Caco-2 (cell line): ENCODE results near the gene TLE1. TPM values are rescaled to one million over a fixed set of nuclear protein-coding genes. Genes with fewer than 3 reads are reported as not detected.

Experiments
- BruUV-seq: library from RNA; stranded (reverse); fragments of 400-500 nt; replicated peaks from 2 replicates; lab custom pipeline; 2021; lab: Mats Ljungman, UMichigan
- CTCF ChIA-PET: fragments of 300-600 bp; sonication (Branson Sonifier 250); formaldehyde crosslinking; loops from one replicate; lab custom pipeline; 2022; ENCODE audit warnings: antibody characterized with exemption; lab: Charles Lee
- POLR2A ChIA-PET: fragments of 300-600 bp; sonication (Branson Sonifier 250); formaldehyde crosslinking; loops from one replicate; lab custom pipeline; 2022; ENCODE audit warnings: antibody characterized with exemption; lab: Charles Lee
- DNase-seq, 2 experiments: peaks; one replicate each; pipeline versions ENCODE4 v3.0.0 to v3.0.0-alpha.2; 2020 to 2022
- H3K27me3 ChIP-seq: replicated peaks from 2 replicates; pipeline ENCODE4 v1.6.0; 2011; ENCODE audit warnings: low read length; ENCODE audit not compliant: control insufficient read depth, insufficient read depth
- H3K36me3 ChIP-seq: 2 replicates; pipeline ENCODE4 v1.5.1; 2011; ENCODE audit warnings: low read length; ENCODE audit not compliant: control insufficient read depth, insufficient read depth
- H3K4me1 ChIP-seq: fragments of 250-450 bp; sonication (Bioruptor Pico); 2 replicates; pipeline ENCODE4 v1.5.1; 2020; ENCODE audit warnings: mild to moderate bottlenecking
- H3K4me3 ChIP-seq: 2 replicates; pipeline ENCODE4 v1.5.1; 2011; ENCODE audit warnings: low read depth, mild to moderate bottlenecking, control low read depth, low read length
- H3K9me3 ChIP-seq: fragments of 250-450 bp; sonication (Bioruptor Pico); 2 replicates; pipeline ENCODE4 v1.5.1; 2020; ENCODE audit warnings: mild to moderate bottlenecking, moderate library complexity
- H3K27ac Mint-ChIP-seq: one replicate; pipeline ENCODE4 v1.8.0; 2022; ENCODE audit warnings: mixed read lengths; ENCODE audit not compliant: unreplicated experiment
- H3K27me3 Mint-ChIP-seq: one replicate; pipeline ENCODE4 v1.8.0; 2022; ENCODE audit warnings: mixed read lengths; ENCODE audit not compliant: insufficient read depth, unreplicated experiment
- H3K36me3 Mint-ChIP-seq: one replicate; pipeline ENCODE4 v1.8.0; 2022; ENCODE audit warnings: mild to moderate bottlenecking, mixed read lengths; ENCODE audit not compliant: insufficient read depth, unreplicated experiment
- H3K4me1 Mint-ChIP-seq: one replicate; pipeline ENCODE4 v1.8.0; 2022; ENCODE audit warnings: low read depth, mixed read lengths; ENCODE audit not compliant: unreplicated experiment
- H3K4me3 Mint-ChIP-seq: one replicate; pipeline ENCODE4 v1.8.0; 2022; ENCODE audit warnings: mild to moderate bottlenecking, moderate library complexity, mixed read lengths; ENCODE audit not compliant: unreplicated experiment
- H3K9me3 Mint-ChIP-seq: one replicate; pipeline ENCODE4 v1.8.0; 2022; ENCODE audit warnings: mixed read lengths; ENCODE audit not compliant: unreplicated experiment
- intact Hi-C: fragments of 100-400 bp; cut with micrococcal nuclease; formaldehyde crosslinking; loops from one replicate; pipeline ENCODE4 v1.10.0; 2022; ENCODE audit not compliant: unreplicated experiment
- total RNA-seq: library from RNA; stranded (reverse); gene quantifications from 2 replicates; pipeline ENCODE4 v1.2.3, GENCODE V29; 2022
- TF ChIP-seq, protein P1 (sequence below), 2 experiments: fragments of 200-600 bp in 1 of 2; IDR thresholded peaks; 1 replicate in 1 of 2; 2 replicates in 1 of 2; pipeline versions ENCODE4 v1.5.1 to v1.8.0; 2011 to 2022; ENCODE audit warnings: antibody characterized with exemption in 1 of 2, control low read depth in 1 of 2, inconsistent platforms in 1 of 2, low read depth in 1 of 2, low read length in 1 of 2, mild to moderate bottlenecking in 1 of 2, moderate library complexity in 1 of 2; ENCODE audit not compliant: insufficient read depth in 1 of 2, severe bottlenecking in 1 of 2, unreplicated experiment in 1 of 2

TLE1 gene
- total RNA-seq, 1 experiment from 2014 or later, result 18.3 TPM

DNA sequence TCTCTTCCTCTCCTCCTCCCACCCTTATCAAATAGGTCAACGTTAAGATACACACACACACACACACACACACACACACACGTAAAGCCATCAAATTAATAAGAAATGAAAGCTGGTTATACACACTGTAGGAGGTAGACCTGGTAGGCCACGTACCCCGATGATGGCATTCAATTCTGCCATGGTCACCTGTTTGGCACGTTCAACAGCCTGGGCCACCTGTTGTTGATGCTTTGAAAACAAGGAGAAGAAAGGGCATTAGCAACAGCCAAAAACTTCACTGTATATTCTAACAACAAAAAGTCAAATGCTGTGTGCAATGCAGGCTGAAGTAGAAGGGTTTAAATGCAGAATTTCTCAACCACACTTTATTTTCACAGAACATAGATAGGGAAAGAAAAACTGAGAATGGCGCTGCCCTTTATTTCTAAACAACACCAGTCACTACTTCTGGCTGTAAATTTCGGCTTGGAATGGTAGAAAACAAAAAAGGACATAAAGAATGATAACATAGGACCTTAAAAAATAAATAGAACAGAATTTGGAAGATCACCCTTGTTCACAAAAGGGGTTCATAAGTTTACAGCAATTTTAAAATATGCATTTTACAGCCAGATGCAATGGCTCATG is 37.2 kb downstream of the TLE1 start:
- Mint-ChIP-seq H3K27me3 (no peaks in the 10 kb centered on the region), H3K4me3 (no peak overlapping the region), H3K4me1 (no peaks in the 10 kb centered on the region), H3K27ac (no peak overlapping the region), H3K9me3 (no peaks in the 10 kb centered on the region), H3K36me3 (peaks cover 10% of the 10 kb centered on the region)
- no peak for DNase-seq
- no peaks in the 10 kb centered on the region for H3K9me3 ChIP-seq
- H3K27me3 ChIP-seq, result no peaks in the 10 kb centered on the region
- ChIA-PET CTCF (no interaction called here), POLR2A (no interaction called here)
- intact Hi-C loops, result loop anchor here (10.0 kb wide), 1 partner anchor 117 kb away; no protein-coding TSS in a partner anchor
- TF ChIP-seq, protein P1, sequence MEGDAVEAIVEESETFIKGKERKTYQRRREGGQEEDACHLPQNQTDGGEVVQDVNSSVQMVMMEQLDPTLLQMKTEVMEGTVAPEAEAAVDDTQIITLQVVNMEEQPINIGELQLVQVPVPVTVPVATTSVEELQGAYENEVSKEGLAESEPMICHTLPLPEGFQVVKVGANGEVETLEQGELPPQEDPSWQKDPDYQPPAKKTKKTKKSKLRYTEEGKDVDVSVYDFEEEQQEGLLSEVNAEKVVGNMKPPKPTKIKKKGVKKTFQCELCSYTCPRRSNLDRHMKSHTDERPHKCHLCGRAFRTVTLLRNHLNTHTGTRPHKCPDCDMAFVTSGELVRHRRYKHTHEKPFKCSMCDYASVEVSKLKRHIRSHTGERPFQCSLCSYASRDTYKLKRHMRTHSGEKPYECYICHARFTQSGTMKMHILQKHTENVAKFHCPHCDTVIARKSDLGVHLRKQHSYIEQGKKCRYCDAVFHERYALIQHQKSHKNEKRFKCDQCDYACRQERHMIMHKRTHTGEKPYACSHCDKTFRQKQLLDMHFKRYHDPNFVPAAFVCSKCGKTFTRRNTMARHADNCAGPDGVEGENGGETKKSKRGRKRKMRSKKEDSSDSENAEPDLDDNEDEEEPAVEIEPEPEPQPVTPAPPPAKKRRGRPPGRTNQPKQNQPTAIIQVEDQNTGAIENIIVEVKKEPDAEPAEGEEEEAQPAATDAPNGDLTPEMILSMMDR (IDR thresholded peaks at IDR 0.05; ENCODE audit: insufficient read depth in 1 of 2, low read depth in 1 of 2, low read length in 1 of 2, severe bottlenecking in 1 of 2, unreplicated experiment in 1 of 2), result no peak
- H3K4me1 ChIP-seq, result peaks cover 5% of the 10 kb centered on the region; the same call in 1 of the 2 replicates
- H3K36me3 ChIP-seq, result no peaks in the 10 kb centered on the region
- H3K4me3 ChIP-seq, result no peak overlapping the region
- BruUV-seq, result no TSS peak

DNA sequence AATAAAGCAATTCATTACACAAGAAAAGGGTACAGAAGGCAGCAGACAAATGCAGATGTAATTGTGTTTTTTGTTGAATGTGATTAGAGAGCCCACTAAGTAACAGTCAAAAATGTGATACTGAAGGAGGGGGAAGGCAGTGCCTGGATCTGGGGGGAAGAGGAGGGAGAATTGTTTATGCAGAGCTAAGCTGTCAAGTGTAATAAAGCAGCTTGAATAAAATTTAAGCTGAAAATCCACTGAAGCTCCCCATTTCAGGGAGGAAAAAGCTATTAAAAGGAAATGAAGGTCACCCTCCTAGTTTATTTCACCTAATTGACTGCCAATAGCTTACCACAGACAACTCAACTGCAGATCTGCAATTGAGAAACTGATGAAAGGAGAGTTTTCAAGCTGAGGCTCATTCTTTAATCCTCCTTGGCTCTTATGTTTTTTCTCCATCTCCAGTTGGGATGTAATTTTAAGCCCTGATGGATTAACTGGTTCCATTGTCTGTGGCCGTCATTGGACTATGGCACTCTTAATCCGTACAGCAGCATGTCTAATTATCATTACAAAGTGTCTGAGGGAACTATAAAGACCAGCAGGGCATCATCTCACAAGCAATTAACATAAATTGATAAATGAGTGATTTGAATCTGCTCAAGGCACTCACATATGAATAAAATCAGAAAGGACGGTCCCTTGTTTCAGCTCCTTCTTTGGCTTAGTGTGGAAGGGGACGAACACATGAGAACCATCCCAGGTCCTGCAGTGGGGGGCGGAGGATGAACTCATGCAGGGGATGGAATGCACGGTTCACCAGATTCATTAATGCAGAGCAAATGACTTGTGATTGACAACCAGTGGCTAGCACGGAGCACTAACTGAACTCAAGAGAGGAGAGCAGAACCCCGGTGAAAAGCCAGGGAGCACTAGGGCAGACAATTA is 38.5 kb downstream of the TLE1 start:
- CTCF ChIA-PET, result no interaction called here
- no peaks in the 10 kb centered on the region for H3K4me1 ChIP-seq
- intact Hi-C loops, result loop anchor here (10.0 kb wide), 1 partner anchor 116 kb away; no protein-coding TSS in a partner anchor

More for the DNA sequence above, 38.5 kb downstream of the TLE1 start:
- Histone ChIP-seq H3K36me3 (no peaks in the 10 kb centered on the region), H3K27me3 (no peaks in the 10 kb centered on the region), H3K9me3 (no peaks in the 10 kb centered on the region), H3K4me3 (no peak overlapping the region)
- no TSS peak for BruUV-seq
- Mint-ChIP-seq H3K4me3 (no peak overlapping the region), H3K4me1 (no peaks in the 10 kb centered on the region), H3K27ac (no peak overlapping the region), H3K9me3 (no peaks in the 10 kb centered on the region), H3K27me3 (no peaks in the 10 kb centered on the region), H3K36me3 (peaks cover 10% of the 10 kb centered on the region)
- no peak for DNase-seq
- TF ChIP-seq, protein P1 (IDR thresholded peaks at IDR 0.05; ENCODE audit: insufficient read depth in 1 of 2, low read depth in 1 of 2, low read length in 1 of 2, severe bottlenecking in 1 of 2, unreplicated experiment in 1 of 2), result no peak
- POLR2A ChIA-PET, result no interaction called here
